GM18517 (cell line): Measurements from ENCODE around the gene DRD2.

Experiments used
- ATAC-seq: cut with Tn5 transposase; IDR thresholded peaks from one replicate; pipeline ENCODE4 v1.9.1; 2021; ENCODE audit warnings: mild to moderate bottlenecking, moderate library complexity; ENCODE audit not compliant: unreplicated experiment

The DRD2 gene

GRCh38 chr11:113405724-113406478, 69.3 kb downstream of the DRD2 start:
- ATAC-seq = no peak

GRCh38 chr11:113404859-113405430, 70.3 kb downstream of the DRD2 start:
- ATAC-seq = no peak

DNA sequence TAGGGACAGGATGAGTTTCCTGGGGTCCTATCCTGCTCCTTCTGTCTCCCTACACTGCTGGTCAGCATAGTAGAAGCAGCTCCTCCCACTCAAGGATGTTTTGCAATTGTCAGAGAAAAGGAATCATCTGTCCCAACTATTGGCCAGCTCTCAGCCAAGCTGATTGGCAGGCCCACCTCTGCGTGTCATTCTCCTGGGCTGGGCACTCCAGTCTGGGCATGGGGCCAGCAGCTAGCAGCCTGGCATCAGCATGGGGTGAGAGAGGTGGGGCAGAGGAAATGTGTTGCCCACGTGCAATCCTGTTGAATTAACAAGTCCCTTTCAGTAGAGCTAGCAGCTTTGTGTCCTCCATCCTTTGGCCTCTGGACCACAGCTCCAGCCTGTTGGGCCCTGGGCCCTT, 73.5 kb downstream of the DRD2 start:
- no peak for ATAC-seq

DNA sequence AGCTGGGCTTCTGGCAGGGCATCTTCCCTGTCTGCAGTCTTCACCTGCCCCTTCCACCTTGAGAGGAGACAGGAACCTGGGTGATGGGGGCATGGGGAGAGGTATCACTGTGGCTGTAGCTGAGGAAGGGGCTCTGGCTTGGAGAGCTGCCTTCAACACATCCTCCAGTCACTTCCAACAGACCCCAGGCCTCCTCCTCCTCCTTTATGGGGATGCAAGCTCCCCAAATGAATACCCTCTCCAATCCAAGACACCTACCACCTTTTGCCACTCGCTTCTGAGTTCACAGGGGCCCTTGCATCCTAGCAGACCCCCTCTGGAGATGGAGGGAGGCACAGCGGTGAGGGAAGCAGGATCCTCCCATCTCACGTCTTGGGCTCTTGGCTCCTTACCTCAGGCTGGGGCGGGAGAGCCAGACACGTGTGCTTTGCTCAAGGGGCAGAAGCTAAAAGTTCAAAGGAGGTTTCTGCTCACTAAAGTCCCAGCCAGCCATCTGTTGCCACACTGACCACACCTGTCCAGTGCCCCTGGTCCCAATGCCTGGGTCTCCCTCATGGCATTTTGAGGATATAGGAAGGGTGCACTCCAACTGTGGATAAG, 74.5 kb downstream of the DRD2 start:
- no peak for ATAC-seq

DNA sequence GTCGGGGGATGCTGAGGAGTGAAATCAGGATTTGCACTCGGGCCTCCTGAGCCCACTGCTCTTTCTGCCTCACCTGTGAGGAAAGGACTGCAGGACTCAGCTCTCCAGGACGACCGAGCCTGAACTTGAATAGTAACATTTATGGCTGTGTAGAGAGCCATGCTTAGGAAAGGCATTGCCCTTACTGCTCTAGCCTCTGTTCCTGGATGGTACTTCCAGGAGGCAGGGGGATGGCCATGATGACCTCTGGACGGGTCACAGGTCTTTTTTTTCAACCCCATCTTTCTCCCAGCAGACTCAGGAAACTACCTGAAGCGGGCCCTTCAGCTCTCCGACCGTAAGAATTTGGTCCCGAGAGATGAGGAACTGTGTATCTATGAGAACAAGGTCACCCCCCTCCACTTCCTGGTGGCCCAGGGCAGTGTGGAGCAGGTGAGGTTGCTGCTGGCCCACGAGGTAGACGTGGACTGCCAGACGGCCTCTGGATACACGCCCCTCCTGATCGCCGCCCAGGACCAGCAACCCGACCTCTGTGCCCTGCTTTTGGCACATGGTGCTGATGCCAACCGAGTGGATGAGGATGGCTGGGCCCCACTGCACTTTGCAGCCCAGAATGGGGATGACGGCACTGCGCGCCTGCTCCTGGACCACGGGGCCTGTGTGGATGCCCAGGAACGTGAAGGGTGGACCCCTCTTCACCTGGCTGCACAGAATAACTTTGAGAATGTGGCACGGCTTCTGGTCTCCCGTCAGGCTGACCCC, 76.3 kb downstream of the DRD2 start:
- ATAC-seq = no peak

GRCh38 chr11:113397821-113398220, 77.4 kb downstream of the DRD2 start:
- ATAC-seq = no peak

DNA sequence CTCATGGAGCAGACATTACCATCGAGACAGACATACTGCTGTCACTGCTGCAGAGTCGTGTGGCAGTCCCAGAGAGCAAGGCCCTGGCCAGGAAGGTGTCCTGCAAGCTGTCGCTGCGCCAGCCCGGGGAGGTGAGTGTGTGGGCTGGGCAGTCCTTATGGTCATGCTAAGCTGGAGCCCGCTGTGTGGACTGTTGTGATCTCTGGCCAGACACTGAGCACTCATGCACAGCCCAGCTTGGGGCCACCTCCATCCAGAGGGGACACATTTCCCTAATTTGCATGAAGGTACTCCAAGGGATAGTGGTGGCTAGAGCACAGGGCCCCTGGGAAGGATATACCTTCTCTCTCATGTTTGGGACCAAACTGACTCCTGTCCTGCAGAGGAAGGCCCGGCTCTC, 78.0 kb downstream of the DRD2 start:
- no peak for ATAC-seq

DNA sequence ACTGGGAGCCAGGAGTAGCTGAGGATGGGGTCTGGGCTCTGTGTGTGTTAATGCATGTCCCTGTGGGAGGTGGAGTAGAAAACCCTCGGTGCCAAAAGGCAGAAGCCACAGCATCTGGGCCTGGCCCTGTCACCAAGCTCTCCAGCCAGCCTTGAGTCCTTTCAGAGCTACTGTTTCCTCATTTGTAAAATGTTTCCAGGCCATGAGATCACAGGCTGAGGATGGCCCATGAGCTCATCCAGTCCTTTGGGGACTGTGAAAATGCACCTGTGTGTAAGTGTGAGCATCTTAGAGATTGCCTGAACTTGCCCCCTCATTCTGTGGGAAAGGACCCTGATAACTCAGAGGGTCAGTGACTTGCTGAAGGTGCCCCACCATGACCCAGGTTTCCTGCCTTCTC, 78.5 kb downstream of the DRD2 start:
- no peak for ATAC-seq

GRCh38 chr11:113395782-113396336, 79.3 kb downstream of the DRD2 start:
- no peak for ATAC-seq

GRCh38 chr11:113394919-113395318, 80.3 kb downstream of the DRD2 start:
- ATAC-seq = no peak

DNA sequence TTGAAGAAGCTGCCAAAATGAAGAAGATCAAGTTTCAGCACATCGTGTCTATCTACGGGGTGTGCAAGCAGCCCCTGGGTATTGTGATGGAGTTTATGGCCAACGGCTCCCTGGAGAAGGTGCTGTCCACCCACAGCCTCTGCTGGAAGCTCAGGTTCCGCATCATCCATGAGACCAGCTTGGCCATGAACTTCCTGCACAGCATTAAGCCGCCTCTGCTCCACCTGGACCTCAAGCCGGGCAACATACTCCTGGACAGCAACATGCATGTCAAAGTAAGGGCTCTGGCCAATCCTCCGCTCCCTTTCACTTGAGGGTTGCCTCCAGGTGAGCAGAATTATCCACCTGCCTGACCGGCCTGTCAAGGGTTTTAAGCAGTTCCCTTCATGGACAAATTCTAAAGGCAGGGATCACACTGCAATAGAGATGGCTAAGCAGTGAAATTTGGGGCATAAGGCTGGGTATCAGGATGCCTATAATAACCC, 81.7 kb downstream of the DRD2 start:
- no peak for ATAC-seq

DNA sequence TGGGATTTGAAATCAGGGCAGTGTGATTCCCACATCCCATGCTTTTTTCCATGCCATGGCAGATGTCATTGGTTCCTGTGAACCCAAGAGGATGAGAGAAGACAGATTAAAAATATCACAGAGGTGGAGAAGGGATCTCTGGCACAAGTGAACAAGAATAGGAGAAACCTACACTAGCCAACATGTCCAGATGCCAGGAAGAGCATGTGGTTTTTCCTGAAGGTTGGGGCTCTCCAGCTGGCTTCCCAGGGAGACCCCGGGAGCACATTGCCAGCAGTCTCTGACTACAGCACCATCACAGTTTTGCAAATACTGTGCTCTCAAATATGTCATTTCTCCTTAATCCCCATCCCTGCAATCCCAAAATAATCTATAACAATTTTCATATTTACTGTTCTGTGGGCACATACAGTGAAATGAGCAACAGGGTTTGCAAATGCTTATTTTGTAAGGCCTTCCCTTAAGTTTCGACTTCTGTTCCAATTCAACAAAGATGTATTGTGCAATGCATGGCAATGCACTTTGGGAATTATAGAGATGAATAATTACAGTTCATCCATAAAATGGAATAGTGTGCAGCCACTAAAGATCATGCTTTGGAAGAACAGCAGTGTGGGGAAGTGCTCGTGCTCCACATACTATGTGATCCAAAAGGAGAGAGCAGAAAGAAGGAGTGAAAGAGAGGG, 82.8 kb downstream of the DRD2 start:
- no peak for ATAC-seq

GRCh38 chr11:113389272-113389671, 85.9 kb downstream of the DRD2 start:
- no peak for ATAC-seq

- ATAC-seq = no peak
Observed at GRCh38 chr11:113387605-113388211, 87.5 kb downstream of the DRD2 start, which contains the start of gene ANKK1. Gene ANKK1 (plus strand): TSS chr11:113387779. CDS start chr11:113387885, 106 bp downstream.

GRCh38 chr11:113386866-113387265, 88.3 kb downstream of the DRD2 start:
- no peak for ATAC-seq

DNA sequence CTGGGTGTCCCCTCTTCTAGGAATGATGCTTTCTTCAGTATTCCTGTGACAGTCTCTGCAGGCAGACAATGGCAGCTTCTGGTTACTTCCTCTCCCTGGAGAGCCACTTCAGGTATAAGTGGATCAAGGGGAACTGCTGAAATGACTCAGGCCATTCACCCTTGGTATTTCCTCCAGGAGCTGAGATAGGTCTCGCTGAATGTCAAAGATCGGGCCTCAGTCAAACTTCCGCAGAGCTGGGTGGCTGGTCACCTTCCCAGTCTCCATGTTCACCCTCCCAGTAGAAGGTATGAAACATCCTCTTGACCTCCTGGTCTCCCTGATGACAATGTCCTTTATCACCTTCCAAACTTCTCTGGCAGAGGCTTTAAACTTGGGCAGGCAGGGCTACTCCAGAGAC, 89.4 kb downstream of the DRD2 start:
- no peak for ATAC-seq

GRCh38 chr11:113384551-113384950, 90.6 kb downstream of the DRD2 start:
- no peak for ATAC-seq

DNA sequence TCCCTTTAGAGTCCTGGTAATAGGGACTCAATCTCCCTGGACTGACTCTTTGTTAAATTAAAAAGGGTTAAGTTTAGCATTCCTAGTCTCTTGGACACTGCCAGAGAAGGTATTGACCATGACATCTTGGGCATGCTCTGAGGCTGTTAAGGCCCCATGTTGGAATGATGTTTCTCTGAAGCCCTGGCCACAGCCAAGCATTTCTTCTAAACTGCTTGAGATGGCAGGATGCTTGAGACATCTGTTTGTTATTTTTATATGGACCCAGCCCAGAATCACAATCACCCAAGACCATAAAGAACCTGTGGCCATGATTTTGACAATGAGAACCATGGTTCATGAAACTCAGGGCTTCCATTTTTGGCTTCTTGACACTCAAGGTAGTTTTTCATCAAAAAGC, 93.1 kb downstream of the DRD2 start:
- no peak for ATAC-seq

DNA sequence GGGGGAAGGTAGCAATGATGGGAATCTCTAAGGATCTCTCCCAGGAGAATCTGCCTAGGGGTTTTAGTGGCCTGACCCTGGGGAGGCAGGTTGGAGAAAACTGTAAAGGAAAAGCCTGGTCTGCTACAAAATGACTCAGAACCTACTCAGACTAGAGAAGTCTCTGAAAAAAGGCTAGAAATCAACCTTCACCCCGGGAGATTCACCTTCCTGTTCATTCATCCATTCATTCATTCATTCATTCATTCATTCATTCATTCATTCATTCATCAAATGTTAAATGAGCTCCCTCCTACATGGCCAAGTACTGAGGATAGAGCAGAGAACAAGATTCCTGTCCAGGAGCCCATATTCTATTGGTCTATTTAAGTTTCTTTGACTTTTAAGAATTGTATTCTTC, 96.5 kb downstream of the DRD2 start:
- ATAC-seq = no peak
